GM21717 (cell line): ENCODE data around the gene DIS3L2.
"Not testable (repeated sequence)": the region's sequence is repeated elsewhere in the genome, so short reads cannot be mapped to it uniquely, and the experiment has no call there.

Source experiments
- ATAC-seq: cut with Tn5 transposase; IDR thresholded peaks from one replicate; pipeline ENCODE4 v1.9.1; 2021; ENCODE audit warnings: mild to moderate bottlenecking, moderate library complexity; ENCODE audit not compliant: unreplicated experiment

The DIS3L2 gene

GRCh38 chr2:232328516-232329460, 367.3 kb downstream of the DIS3L2 start:
- ATAC-seq = no peak

GRCh38 chr2:232329716-232330067, 368.2 kb downstream of the DIS3L2 start:
- no peak for ATAC-seq

- no peak for ATAC-seq
Measured at GRCh38 chr2:232330068-232330999, 368.8 kb downstream of the DIS3L2 start.

DNA sequence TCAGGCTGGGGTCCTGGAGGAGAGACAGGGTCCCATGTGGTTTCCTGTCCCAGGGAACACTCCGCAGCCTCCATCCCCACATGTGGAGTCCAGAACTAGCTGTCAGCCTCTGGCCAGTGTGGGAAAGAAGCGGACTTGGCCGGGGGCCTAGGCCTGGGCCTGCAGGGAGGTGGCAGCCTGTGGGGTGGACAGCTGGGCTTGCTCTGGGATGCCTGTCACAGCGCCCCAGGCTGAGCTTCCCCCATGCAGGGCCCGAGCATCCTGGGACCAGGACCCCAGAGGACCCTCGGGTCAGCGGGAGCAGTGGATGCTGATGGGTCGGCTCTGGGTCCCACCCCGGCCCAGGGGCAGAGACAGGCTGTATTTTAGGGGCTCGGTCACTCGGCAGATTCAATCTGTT, 369.5 kb downstream of the DIS3L2 start:
- not testable (repeated sequence) for ATAC-seq

- not testable (repeated sequence) for ATAC-seq
Measured at GRCh38 chr2:232331641-232332040, 370.1 kb downstream of the DIS3L2 start.

- ATAC-seq = not testable (repeated sequence)
Measured at GRCh38 chr2:232332244-232332939, 370.9 kb downstream of the DIS3L2 start.

GRCh38 chr2:232332940-232333259, 371.4 kb downstream of the DIS3L2 start:
- no peak for ATAC-seq

GRCh38 chr2:232333361-232334135, 372.0 kb downstream of the DIS3L2 start:
- ATAC-seq = no peak

DNA sequence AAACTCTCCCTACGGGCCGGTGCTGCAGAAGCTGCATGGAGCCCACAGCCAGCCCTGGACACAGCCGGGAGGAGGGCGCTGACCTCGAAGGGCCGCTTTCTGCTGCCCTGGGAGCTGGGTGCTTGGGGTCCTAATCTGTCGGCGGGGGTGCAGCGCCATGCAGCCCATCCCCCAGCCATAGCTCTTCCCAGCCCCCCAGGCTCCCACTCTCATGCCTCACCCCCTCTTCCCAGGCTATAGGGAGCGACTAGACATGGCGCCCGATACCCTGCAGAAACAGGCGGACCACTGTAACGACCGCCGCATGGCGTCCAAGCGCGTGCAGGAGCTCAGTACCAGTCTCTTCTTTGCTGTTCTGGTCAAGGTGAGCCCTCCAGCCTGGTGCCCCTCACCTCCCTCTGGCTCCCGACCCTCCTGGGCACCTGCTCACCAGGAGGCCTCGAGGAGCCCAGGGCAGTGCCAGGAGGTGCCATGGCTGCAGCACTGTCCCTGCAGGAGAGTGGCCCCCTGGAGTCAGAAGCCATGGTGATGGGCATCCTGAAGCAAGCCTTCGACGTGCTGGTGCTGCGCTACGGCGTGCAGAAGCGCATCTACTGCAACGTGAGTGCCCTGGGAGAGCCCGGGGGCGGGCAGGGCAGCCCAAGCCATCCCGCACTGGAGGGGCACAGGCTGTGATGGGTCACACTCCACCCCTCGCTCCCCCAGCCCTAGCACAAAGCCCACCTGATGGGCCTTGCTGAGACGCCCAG, 372.8 kb downstream of the DIS3L2 start:
- not testable (repeated sequence) for ATAC-seq

- not testable (repeated sequence) for ATAC-seq
Measured at GRCh38 chr2:232334885-232335205, 373.3 kb downstream of the DIS3L2 start.

- ATAC-seq = not testable (repeated sequence)
Measured at GRCh38 chr2:232335206-232335858, 373.8 kb downstream of the DIS3L2 start.

DNA sequence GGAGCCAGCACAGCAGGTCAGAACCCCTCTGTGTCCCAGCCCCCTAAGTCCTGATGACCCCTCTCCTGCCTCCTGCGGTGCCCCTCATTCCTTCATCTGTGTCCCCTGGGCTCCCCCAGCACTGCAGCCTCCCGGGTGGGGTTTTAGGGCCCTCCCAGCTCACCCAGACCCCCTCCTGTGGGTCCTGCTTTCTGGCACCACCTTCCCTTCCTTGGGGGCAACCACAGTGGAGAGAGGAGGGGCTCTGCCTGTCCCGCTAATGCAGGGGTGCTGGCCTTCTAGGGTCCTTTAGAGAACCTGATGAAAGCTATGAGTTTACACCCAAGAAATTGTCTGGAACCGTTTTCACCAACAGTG, 374.3 kb downstream of the DIS3L2 start:
- ATAC-seq = no peak

- ATAC-seq = no peak
Measured at GRCh38 chr2:232336241-232336736, 374.8 kb downstream of the DIS3L2 start.

GRCh38 chr2:232336981-232337720, 375.6 kb downstream of the DIS3L2 start:
- no peak for ATAC-seq

DNA sequence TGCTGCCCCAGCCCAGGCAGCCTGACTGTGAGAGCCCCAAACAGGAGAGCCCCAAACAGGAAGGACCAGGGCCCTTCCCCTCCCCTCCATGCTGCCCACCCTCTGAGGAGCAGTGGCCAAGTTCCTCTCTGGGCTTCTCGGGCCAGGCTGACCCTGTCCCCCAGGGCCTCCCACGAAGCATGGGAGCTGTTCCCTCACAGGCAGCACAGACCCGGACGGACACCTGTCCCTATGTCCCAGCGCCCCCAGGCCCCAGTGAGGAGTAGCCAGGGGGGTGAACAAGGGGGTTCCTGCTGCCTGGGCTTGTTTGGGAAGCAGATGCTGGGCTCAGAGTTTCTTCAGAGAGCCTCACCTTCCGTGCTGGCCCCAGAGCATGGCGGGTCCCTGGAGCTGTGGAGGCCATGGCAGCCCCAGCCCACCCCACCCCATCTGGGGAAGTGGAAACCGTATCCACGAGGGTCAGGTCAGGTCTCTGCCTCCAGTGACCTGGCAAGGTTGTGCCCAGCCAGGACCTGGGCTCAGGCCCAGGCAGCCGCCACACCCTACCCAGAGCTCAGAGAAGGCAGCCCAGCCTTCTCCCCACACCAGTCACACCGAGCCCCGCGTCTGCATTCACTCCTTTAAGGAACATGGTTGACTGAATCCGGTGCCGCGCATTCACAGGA, 376.7 kb downstream of the DIS3L2 start:
- not testable (repeated sequence) for ATAC-seq

GRCh38 chr2:232338759-232339106, 377.2 kb downstream of the DIS3L2 start:
- ATAC-seq = no peak

- no peak for ATAC-seq
Measured at GRCh38 chr2:232339121-232340081, 377.9 kb downstream of the DIS3L2 start.
